WTC11 (cell line): Measurements from ENCODE around the gene WDR83.

Experiments used
- ATF3 ChIP-seq: sonication (generic); formaldehyde crosslinking; conservative IDR thresholded peaks from 2 replicates; pipeline ENCODE4 v1.8.1; 2022; ENCODE audit warnings: mild to moderate bottlenecking, missing genetic modification reagents
- CREB1 ChIP-seq: sonication (generic); formaldehyde crosslinking; IDR thresholded peaks from 2 replicates; pipeline ENCODE4 v1.8.0; 2023; ENCODE audit warnings: mild to moderate bottlenecking, missing genetic modification reagents
- CTCF ChIP-seq: fragments of 200-600 bp; IDR thresholded peaks from 2 replicates; pipeline ENCODE4 v1.8.0; 2022; ENCODE audit warnings: antibody characterized with exemption
- JAZF1 ChIP-seq: fragments of 250-450 bp; sonication (Bioruptor Pico); IDR thresholded peaks from 2 replicates; pipeline ENCODE4 v1.9.0; 2021; ENCODE audit warnings: moderate library complexity, mild to moderate bottlenecking, inconsistent platforms
- NFE2L1 ChIP-seq: sonication (generic); formaldehyde crosslinking; IDR thresholded peaks from 2 replicates; pipeline ENCODE4 v1.8.1; 2023; ENCODE audit warnings: missing genetic modification reagents
- NR1H2 ChIP-seq: sonication (generic); formaldehyde crosslinking; IDR thresholded peaks from 2 replicates; pipeline ENCODE4 v1.9.0; 2021; ENCODE audit warnings: mild to moderate bottlenecking, moderate library complexity, missing genetic modification reagents
- PRDM15 ChIP-seq: sonication (generic); formaldehyde crosslinking; IDR thresholded peaks from 2 replicates; pipeline ENCODE4 v1.8.0; 2022; ENCODE audit warnings: missing genetic modification reagents
- RELA ChIP-seq: sonication (generic); formaldehyde crosslinking; IDR thresholded peaks from 2 replicates; pipeline ENCODE4 v1.8.1; 2022; ENCODE audit warnings: missing genetic modification reagents, mild to moderate bottlenecking, borderline replicate concordance
- SP1 ChIP-seq: sonication (generic); formaldehyde crosslinking; conservative IDR thresholded peaks from 2 replicates; pipeline ENCODE4 v1.8.1; 2022; ENCODE audit warnings: missing genetic modification reagents
- TEAD4 ChIP-seq: sonication (generic); formaldehyde crosslinking; IDR thresholded peaks from 2 replicates; pipeline ENCODE4 v1.8.0; 2022; ENCODE audit warnings: mild to moderate bottlenecking, missing genetic modification reagents
- TF ChIP-seq, protein P1 (sequence below): sonication (generic); formaldehyde crosslinking; IDR thresholded peaks from 2 replicates; pipeline ENCODE4 v1.8.1; 2022; ENCODE audit warnings: missing genetic modification reagents, borderline replicate concordance
- TF ChIP-seq, protein P2 (sequence below): sonication (generic); formaldehyde crosslinking; IDR thresholded peaks from 2 replicates; pipeline ENCODE4 v1.8.1; 2023; ENCODE audit warnings: mild to moderate bottlenecking, missing genetic modification reagents
- TF ChIP-seq, protein P3 (sequence below): sonication (generic); formaldehyde crosslinking; IDR thresholded peaks from 2 replicates; pipeline ENCODE4 v1.8.0; 2022; ENCODE audit warnings: mild to moderate bottlenecking, missing genetic modification reagents

DNA sequence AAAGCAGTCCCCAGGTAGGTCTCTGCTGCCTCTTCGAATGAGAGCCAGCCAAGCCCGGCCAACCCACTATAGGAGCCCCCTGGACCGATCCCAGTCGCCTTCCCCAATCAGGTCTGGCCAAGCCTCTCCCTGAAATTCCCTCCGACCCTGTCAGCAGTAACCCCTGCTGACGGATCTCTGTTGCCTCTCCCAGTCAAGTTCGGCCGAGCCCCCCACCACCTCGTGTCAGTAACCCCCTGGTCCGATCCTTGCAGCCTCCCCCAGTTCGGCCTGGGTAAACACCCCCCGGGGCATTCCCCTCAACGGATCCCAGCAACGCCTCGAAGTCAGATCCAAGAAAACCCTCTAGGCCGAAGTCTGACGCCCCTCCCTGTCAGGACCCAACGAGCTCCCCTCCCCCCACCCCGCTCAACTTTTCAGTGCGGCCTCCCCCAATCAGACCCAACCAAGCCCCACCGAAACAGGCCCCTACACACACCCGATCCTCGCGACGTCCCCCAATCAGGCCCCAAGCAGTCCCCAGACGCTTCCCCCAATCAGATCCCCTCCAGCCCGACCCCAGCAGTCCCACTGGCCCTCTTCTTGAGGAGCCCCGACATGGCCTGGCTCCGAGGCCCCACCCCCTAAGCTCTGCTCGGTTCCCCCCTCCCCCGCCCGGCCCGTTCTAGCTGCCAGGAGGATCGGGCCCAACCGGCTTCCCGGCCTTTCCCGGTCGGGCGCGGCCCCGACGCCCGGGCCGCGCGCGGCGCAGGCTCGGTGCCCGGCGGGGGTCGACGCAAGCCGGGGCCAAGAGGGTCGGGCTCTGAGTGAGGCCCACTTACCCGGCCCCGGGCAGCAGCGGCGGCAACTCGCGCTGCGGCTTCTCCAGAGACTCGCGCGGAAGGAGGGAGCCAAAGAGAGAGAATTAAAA is 55.3 kb downstream of the WDR83 start:
- TF ChIP-seq CTCF (no peak), RELA (CRISPR knock-in tag) (no peak), CREB1 (CRISPR knock-in tag) (no peak), NR1H2 (CRISPR knock-in tag) (no peak), SP1 (CRISPR knock-in tag) (no peak), PRDM15 (CRISPR knock-in tag) (no peak), NFE2L1 (CRISPR knock-in tag) (no peak), ATF3 (CRISPR knock-in tag) (no peak), TEAD4 (no peak), JAZF1 (CRISPR knock-in tag) (no peak)
- TF ChIP-seq, protein P1, sequence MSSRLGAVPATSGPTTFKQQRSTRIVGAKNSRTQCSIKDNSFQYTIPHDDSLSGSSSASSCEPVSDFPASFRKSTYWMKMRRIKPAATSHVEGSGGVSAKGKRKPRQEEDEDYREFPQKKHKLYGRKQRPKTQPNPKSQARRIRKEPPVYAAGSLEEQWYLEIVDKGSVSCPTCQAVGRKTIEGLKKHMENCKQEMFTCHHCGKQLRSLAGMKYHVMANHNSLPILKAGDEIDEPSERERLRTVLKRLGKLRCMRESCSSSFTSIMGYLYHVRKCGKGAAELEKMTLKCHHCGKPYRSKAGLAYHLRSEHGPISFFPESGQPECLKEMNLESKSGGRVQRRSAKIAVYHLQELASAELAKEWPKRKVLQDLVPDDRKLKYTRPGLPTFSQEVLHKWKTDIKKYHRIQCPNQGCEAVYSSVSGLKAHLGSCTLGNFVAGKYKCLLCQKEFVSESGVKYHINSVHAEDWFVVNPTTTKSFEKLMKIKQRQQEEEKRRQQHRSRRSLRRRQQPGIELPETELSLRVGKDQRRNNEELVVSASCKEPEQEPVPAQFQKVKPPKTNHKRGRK (CRISPR knock-in tag), result no peak
- TF ChIP-seq, protein P2, sequence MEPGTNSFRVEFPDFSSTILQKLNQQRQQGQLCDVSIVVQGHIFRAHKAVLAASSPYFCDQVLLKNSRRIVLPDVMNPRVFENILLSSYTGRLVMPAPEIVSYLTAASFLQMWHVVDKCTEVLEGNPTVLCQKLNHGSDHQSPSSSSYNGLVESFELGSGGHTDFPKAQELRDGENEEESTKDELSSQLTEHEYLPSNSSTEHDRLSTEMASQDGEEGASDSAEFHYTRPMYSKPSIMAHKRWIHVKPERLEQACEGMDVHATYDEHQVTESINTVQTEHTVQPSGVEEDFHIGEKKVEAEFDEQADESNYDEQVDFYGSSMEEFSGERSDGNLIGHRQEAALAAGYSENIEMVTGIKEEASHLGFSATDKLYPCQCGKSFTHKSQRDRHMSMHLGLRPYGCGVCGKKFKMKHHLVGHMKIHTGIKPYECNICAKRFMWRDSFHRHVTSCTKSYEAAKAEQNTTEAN (CRISPR knock-in tag), result no peak
- TF ChIP-seq, protein P3, sequence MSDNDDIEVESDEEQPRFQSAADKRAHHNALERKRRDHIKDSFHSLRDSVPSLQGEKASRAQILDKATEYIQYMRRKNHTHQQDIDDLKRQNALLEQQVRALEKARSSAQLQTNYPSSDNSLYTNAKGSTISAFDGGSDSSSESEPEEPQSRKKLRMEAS (CRISPR knock-in tag), result no peak
